ENCODE data around the gene LASP1NB.
"Not testable (repeated sequence)": the region's sequence is repeated elsewhere in the genome, so short reads cannot be mapped to it uniquely, and the experiment has no call there.

The LASP1NB gene

DNA sequence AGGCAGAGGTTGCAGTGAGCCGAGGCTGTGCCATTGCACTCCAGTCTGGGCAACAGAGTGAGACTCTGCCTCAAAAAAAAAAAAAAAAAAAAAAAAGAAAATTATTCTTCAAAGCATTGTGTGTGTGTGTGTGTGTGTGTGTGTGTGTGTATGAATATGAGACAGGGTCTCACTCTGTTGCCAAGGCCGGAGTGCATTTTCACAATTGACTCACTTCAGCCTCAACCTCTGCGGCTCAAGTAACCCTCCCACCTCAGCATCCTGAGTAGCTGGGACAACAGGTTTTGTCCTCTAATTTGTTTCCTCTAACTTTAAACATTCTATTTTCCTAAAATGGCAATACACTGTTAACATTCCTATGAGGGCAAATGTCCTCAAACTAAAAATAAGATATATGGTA, 34.1 kb downstream of the LASP1NB start:
- DNase-seq (ENCODE audit: low read depth, low spot score): no peak

DNA sequence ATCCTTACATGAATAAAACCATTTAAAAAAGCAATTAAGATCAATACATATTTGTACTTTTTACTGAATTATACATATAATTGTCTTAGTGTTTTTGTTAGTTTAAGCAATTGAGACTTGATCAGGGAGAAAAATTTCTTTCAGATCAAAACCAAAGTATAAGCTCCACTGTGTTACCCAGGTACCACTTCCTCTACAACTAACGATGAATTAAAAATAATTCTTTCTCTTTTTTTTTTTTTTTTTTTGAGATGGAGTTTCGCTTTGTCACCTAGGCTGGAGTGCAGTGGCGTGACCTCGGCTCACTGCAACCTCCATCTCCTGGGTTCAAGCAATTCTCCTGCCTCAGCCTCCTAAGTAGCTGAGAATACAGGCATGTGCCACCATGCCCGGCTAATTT, 35.0 kb downstream of the LASP1NB start:
- DNase-seq (ENCODE audit: low read depth, low spot score): no peak

DNA sequence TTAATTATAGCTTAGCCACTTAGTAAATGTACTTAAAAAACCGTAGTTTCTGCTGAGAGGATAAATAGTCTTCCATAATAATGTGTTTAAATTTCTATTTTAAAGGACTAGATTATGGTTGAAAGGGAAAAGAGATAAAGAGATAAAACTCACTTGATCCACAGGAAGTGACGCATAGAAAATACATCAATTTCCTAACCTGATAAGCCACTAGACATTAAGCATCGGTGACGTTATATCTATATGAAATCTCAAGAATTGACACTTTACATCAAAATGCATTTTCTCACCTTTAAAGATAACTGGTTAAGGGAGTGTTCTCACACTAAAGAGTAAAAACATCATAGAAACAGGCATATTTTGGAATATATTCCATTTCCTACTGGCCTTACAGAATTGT, 36.0 kb downstream of the LASP1NB start:
- DNase-seq (ENCODE audit: low read depth, low spot score): no peak

DNA sequence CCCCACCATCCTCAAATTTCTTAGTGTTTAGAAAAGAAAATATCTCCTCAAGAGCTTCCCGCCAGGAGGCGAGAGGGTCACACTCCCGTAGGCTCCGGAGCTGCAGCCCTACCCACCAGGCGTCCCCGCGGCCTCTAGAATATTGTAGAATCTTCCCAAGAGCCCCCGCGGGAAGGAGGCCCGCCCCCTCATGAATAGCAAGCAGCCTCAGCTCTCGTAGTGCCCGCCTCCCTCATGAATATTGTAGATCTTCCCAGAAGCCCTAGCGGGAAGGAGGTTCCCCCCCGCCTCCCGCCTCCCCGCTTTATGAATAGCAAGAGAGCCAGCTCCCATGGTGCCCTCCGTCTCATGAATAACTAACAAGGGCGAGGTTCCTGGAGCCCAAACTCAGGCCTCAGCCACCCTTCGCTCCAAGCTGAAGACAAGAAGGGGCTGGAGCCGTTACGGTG, 41.9 kb downstream of the LASP1NB start, which contains the start of gene FBXO47:
Gene FBXO47, minus strand, starts transcription at position 114 of the 449 bp plus-strand sequence. CDS start 4,378 bp downstream, outside the sequence.
- peak; percentile 94 for DNase-seq (ENCODE audit: low read depth, low spot score)

DNA sequence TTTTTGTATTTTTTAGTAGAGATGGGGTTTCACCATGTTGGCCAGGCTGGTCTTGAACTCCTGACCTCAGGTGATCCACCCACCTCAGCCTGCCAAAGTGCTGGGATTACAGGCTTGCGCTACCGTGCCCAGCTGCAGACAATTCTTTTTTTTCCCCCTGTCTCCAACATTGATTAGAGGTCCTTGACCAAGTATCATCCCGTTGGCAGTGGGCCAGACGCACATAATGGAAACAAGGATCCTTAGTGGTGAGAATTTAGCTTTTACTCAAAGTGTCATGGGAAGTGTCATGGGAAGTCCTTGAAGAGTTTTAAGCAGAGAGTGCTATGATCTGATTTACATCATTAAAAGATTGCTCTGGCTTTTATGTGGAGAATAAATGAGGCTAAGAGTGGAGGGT, 43.9 kb downstream of the LASP1NB start:
- DNase-seq (ENCODE audit: low read depth, low spot score): no peak

DNA sequence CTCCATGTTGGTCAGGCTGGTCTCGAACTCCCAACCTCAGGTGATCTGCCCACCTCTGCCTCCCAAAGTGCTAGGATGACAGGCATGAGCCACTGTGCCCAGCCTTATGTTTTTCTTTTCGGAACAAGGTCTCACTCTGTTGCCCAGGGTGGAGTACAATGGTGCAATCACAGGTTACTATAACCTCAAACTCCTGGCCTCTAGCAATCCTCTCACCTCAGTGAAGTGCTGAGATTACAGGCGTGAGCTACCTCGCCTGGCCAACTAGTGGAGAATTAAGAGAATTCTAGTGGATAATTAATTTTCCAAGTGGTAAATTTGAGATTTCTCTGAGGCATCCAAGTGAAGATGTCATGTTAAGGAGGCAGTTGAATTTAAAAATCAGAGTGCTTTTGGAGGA, 44.7 kb downstream of the LASP1NB start:
- DNase-seq (ENCODE audit: low read depth, low spot score): no peak

DNA sequence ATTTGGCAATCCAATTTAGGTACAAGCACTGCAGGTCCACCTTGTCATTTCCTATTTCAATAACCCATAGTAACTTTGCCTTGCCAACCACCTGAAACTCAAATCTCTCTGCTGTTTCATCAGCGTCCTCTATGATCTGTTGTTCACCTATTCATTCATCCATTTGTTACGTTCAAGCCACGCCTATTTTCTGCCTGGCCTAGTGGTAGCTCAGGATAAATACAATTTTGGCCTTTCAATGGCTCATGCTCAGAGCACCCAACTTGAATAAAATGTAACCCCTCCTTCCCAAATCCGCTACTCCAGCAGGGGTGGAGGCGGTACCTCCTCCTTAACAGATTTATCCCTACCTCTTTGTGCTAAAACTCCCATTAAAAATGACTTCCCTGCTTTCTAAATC, 45.4 kb downstream of the LASP1NB start:
- no peak for DNase-seq (ENCODE audit: low read depth, low spot score)

DNA sequence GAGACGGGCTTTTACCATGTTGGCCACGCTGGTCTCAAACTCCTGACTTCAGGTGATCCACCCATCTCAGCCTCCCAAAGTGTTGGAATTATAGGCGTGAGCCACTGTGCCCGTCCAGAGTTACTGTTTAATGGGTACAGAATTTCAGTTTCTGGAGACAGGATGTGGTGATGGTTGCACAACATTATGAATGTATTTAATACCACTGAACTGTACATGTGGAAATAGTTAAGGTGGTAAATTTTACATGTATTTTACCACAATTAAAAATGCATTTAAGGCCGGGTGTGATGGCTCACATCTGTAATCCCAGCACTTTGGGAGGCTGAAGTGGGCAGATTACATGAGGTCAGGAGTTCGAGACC, 50.8 kb downstream of the LASP1NB start:
- not testable (repeated sequence) for DNase-seq (ENCODE audit: low read depth, low spot score)

DNA sequence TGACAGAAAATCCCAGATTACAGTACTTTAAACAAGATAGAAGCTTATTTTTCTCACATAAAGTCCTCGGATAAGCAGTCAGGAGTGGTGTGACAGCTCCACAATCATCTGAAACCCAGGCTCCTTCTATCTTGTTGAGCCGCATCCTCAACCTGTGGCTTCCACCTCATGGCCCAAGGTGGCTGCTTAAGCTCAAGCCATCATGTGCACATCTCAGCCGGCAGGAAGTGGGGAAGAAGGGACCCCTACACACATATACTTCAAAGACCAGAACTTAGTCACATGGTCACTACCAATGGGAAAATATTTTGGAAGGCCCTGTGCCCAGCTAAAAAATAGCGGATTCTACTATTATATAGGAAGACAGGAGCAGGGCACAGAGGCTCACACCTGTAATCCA, 52.8 kb downstream of the LASP1NB start:
- no peak for DNase-seq (ENCODE audit: low read depth, low spot score)

Measured in iPS DF 19.7 (cell line).